Right lobe of liver (tissue), 4 donors: Measurements from ENCODE around the gene ALDOA.

Source experiments
- CTCF ChIP-seq, 4 donors: fragments of 200-600 bp in 3 of 4; fragments of 450-650 bp in 1 of 4; IDR thresholded peaks; one replicate each; pipeline versions ENCODE4 v1.5.1 to v1.8.0; 2016 to 2022; ENCODE audit warnings: antibody characterized with exemption in 4 of 4, mild to moderate bottlenecking in 2 of 4
- POLR2A ChIP-seq: fragments of 450-650 bp; IDR thresholded peaks from one replicate; pipeline ENCODE4 v1.6.1; 2017; ENCODE audit warnings: antibody characterized with exemption, mild to moderate bottlenecking
- donor health status: DM: no; HTN: no; CAD: no.
- donor health status: DM: no; HTN: no; CAD: no.
- donor health status: DM: no; HTN: yes; CAD: no.

DNA sequence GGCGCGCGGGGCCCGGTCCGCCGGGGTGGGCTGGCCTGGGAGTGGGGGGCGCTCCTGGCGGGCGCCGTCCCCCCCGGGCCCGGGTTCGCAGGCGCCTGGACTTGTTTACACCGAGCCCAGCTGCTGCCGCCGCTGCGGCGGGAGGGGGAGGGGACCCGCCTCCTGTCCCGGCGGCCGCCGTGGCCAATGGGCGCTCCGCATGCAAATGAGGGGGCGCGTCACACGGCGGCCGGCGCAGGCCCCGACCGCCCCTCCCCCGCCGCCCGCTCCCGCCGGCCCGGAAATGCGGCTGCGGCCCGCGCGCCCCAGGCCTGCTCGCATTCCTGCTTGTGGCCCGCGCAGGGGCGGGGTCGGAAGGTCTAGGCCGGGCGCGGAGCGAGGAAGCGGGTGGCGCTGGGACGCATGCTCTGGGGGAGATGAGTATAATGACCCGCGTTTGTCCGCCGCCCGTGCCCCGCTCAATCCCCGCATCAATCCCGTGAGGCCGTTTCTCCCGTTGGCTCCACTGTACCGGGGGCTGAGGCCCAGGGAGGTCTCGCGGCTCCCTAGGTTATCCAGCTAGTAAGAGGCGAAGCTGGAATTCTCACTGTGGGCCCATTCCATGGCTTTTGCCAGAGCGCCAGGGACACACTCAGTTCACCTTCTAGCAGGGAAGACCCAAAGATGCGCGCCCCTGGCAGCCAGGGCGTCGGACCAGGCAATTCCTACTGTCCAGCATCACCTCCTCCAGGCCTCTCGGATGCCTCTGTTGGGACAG, 30.7 kb downstream of the ALDOA start, which contains the start of gene YPEL3:
- no peak for TF ChIP-seq CTCF (IDR thresholded peaks at IDR 0.05)
- TF ChIP-seq POLR2A = peak; percentile 57
